ENCODE data around the gene DOLPP1. TPM values are rescaled to one million over a fixed set of nuclear protein-coding genes. Genes with fewer than 3 reads are reported as not detected.

Gene DOLPP1
- total RNA-seq, 1 experiment from 2014 or later = 32.7 TPM

DNA sequence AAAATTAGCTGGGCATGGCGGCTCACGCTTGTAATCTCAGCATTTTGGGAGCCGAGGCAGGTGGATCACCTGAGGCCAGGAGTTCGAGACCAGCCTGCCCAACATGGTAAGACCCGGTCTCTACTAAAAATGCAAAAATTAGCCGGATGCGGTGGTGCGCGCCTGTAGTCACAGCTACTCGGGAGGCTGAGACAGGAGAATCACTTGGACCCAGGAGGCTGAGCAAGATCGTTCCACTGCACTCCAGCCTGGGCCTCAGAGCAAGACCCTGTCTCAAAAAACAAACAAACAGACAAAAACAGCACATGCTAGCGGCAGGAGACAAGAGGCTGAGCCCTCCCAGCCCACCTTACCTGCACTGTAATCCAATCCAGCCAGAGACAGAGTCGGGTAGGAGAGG, 1.1 kb upstream of the DOLPP1 start:
- ATAC-seq (no peak), DNase-seq (ENCODE audit: low spot score) (no peak)
- Mint-ChIP-seq H3K36me3 (no peaks in the 10 kb centered on the region), H3K27ac (0 out of 2 replicates have a peak overlapping the region, but pooled peaks have one; percentile 84), H3K27me3 (ENCODE audit: low read depth) (no peaks in the 10 kb centered on the region), H3K4me3 (peak overlapping the region; percentile 92), H3K9me3 (no peaks in the 10 kb centered on the region), H3K4me1 (peaks cover 8% of the 10 kb centered on the region)
- ChIA-PET POLR2A (no interaction called here), CTCF (interaction anchor here (1.1 to 1.9 kb wide), 4 partner anchors 8 to 61 kb away, joined by 5 to 28 read pairs (median 8); partner anchors contain the start of gene SH3GLB2)
- TF ChIP-seq MXD4 (CRISPR knock-in tag; IDR thresholded peaks at IDR 0.05; ENCODE audit: borderline replicate concordance) = no peak
- no peak for TF ChIP-seq SMAD4 (CRISPR knock-in tag; IDR thresholded peaks at IDR 0.05)
- no peak for TF ChIP-seq FOXJ3 (CRISPR knock-in tag; IDR thresholded peaks at IDR 0.05; ENCODE audit: borderline replicate concordance)
- TF ChIP-seq ZNF121 (CRISPR knock-in tag; IDR thresholded peaks at IDR 0.05) = 0 out of 2 replicates have a peak, but pooled peaks have one; percentile 5
- TF ChIP-seq, protein P1, sequence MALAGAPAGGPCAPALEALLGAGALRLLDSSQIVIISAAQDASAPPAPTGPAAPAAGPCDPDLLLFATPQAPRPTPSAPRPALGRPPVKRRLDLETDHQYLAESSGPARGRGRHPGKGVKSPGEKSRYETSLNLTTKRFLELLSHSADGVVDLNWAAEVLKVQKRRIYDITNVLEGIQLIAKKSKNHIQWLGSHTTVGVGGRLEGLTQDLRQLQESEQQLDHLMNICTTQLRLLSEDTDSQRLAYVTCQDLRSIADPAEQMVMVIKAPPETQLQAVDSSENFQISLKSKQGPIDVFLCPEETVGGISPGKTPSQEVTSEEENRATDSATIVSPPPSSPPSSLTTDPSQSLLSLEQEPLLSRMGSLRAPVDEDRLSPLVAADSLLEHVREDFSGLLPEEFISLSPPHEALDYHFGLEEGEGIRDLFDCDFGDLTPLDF (CRISPR knock-in tag; IDR thresholded peaks at IDR 0.05) = no peak

DNA sequence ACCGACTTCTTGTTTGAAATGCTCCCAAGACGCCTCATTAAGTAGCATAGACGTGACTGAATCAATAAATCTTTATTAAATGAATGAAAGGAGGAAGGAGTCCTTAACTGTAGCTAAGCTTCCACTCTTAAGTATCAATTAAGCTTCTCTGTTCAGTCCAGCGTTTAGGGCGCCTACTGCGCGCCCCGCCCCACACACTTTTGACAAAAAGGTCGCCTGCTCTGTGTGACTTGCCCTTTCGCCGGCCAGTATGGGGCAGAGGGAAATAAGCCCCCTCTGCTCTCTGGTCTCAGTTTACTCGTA, 662 bp upstream of the DOLPP1 start:
- Mint-ChIP-seq H3K4me1 (peaks cover 8% of the 10 kb centered on the region), H3K36me3 (no peaks in the 10 kb centered on the region; the same call in 1 of the 2 replicates), H3K9me3 (no peaks in the 10 kb centered on the region), H3K27ac (peak overlapping the region; percentile 84), H3K4me3 (peak overlapping the region; percentile 92), H3K27me3 (ENCODE audit: low read depth) (no peaks in the 10 kb centered on the region)
- CTCF ChIA-PET = interaction anchor here (0.5 to 1.9 kb wide), 10 partner anchors 9 to 537 kb away, joined by 3 to 28 read pairs (median 5); partner anchors contain the start of genes ENDOG and SH3GLB2
- POLR2A ChIA-PET = interaction anchor here (0.5 to 1.3 kb wide), 6 partner anchors 9 to 491 kb away, joined by 3 to 5 read pairs (median 4); no protein-coding TSS in a partner anchor
- TF ChIP-seq FOXK1 (CRISPR knock-in tag; IDR thresholded peaks at IDR 0.05) = no peak
- no peak for TF ChIP-seq CREB1 (CRISPR knock-in tag; IDR thresholded peaks at IDR 0.05)
- no peak for TF ChIP-seq SMAD4 (CRISPR knock-in tag; IDR thresholded peaks at IDR 0.05)
- TF ChIP-seq ZNF671 (CRISPR knock-in tag; IDR thresholded peaks at IDR 0.05) = no peak
- TF ChIP-seq, protein P2, sequence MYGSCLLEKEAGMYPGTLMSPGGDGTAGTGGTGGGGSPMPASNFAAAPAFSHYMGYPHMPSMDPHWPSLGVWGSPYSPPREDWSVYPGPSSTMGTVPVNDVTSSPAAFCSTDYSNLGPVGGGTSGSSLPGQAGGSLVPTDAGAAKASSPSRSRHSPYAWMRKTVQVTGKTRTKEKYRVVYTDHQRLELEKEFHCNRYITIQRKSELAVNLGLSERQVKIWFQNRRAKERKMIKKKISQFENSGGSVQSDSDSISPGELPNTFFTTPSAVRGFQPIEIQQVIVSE (CRISPR knock-in tag; IDR thresholded peaks at IDR 0.05; ENCODE audit: borderline replicate concordance) = no peak
- no peak for TF ChIP-seq TEAD4 (CRISPR knock-in tag; IDR thresholded peaks at IDR 0.05)
- no peak for TF ChIP-seq SP1 (CRISPR knock-in tag; conservative IDR thresholded peaks at IDR 0.05)
- peak; percentile 88; the same call in 1 of the 2 replicates for TF ChIP-seq GTF2I (CRISPR knock-in tag; conservative IDR thresholded peaks at IDR 0.05)
- no peak for DNase-seq (ENCODE audit: low spot score)
- ATAC-seq = peak; percentile 2

DNA sequence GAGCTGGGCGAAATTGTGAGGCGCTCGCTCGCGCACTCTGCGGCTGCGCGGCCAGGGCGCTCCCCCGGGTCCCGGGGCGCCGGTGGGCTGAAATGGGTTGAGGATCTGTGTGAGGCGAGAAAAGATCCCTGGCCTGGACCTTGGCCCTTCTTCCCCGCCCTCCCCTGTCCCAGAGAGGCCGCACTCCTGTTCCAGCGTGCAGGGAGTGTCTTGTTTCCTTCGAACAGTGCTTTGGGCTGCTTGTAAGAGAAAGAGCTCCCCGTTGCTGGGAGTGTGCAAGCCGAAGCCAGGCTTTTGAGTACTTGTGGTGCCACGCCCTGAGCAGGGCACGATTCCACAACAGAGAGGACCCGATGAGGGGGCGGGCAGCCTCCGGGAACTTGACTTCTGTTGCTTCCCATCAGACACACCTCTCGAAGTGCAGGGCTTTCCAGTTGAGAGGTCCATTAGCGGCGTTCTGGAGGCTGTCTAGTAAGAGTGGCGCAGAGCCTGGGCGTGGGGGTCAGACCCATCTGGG, 535 bp downstream of the DOLPP1 start:
- ChIA-PET CTCF (interaction anchor here (0.5 to 1.9 kb wide), 11 partner anchors 10 to 543 kb away, joined by 3 to 28 read pairs (median 3); partner anchors contain the start of genes ENDOG and SH3GLB2), POLR2A (interaction anchor here (1.3 kb wide), 2 partner anchors 10 to 263 kb away, joined by 3 to 5 read pairs; partner anchors contain the start of gene ENDOG)
- H3K36me3 Mint-ChIP-seq = peaks cover 3% of the 10 kb centered on the region; the same call in 1 of the 2 replicates
- H3K4me3 Mint-ChIP-seq = peak overlapping the region; percentile 92
- TF ChIP-seq, protein P3, sequence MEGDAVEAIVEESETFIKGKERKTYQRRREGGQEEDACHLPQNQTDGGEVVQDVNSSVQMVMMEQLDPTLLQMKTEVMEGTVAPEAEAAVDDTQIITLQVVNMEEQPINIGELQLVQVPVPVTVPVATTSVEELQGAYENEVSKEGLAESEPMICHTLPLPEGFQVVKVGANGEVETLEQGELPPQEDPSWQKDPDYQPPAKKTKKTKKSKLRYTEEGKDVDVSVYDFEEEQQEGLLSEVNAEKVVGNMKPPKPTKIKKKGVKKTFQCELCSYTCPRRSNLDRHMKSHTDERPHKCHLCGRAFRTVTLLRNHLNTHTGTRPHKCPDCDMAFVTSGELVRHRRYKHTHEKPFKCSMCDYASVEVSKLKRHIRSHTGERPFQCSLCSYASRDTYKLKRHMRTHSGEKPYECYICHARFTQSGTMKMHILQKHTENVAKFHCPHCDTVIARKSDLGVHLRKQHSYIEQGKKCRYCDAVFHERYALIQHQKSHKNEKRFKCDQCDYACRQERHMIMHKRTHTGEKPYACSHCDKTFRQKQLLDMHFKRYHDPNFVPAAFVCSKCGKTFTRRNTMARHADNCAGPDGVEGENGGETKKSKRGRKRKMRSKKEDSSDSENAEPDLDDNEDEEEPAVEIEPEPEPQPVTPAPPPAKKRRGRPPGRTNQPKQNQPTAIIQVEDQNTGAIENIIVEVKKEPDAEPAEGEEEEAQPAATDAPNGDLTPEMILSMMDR (IDR thresholded peaks at IDR 0.05) = no peak
- peak; percentile 89 for TF ChIP-seq GTF2I (CRISPR knock-in tag; conservative IDR thresholded peaks at IDR 0.05)
- 0 out of 2 replicates have a peak overlapping the region, but pooled peaks have one; percentile 41 for H3K27ac Mint-ChIP-seq
- peaks cover 8% of the 10 kb centered on the region for H3K4me1 Mint-ChIP-seq
- ATAC-seq (peak; percentile 26), DNase-seq (ENCODE audit: low spot score) (no peak)
- no peaks in the 10 kb centered on the region for H3K27me3 Mint-ChIP-seq (ENCODE audit: low read depth)
- no peaks in the 10 kb centered on the region for H3K9me3 Mint-ChIP-seq

DNA sequence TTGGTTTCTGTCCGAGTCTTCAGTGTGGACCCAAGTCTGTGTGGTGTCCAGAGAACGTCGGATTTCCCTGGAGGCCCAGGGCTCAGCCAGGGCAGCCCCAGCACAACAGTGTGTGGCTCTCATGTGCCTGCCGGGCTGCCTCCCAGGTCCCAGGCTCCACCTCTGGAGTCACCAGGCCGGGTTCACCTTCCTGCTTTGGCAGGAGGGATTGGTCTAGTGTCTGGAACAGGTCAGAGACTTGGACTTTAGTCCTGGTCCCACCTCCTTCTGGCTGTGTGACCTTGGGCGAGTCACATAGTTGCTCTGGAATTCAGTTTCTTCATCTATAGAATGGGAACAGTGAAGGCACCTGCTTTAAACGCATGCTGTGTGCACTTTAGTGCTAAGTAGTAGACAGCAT, 3.2 kb downstream of the DOLPP1 start:
- peaks cover 12% of the 10 kb centered on the region; the same call in 1 of the 2 replicates for H3K36me3 Mint-ChIP-seq
- H3K27ac Mint-ChIP-seq = no peak overlapping the region
- H3K9me3 Mint-ChIP-seq = no peaks in the 10 kb centered on the region
- H3K4me1 Mint-ChIP-seq = peaks cover 7% of the 10 kb centered on the region
- ChIA-PET POLR2A (no interaction called here), CTCF (interaction anchor here (1.4 to 1.6 kb wide), 2 partner anchors 19 to 48 kb away, joined by 3 to 4 read pairs; no protein-coding TSS in a partner anchor)
- no peaks in the 10 kb centered on the region for H3K27me3 Mint-ChIP-seq (ENCODE audit: low read depth)
- ATAC-seq (no peak), DNase-seq (ENCODE audit: low spot score) (no peak)
- H3K4me3 Mint-ChIP-seq = no peak overlapping the region
- TF ChIP-seq FOXJ3 (CRISPR knock-in tag; IDR thresholded peaks at IDR 0.05; ENCODE audit: borderline replicate concordance) (no peak), RORB (CRISPR knock-in tag; IDR thresholded peaks at IDR 0.05) (no peak), ZNF317 (CRISPR knock-in tag; IDR thresholded peaks at IDR 0.05; ENCODE audit: borderline replicate concordance, low read depth) (no peak), ZNF423 (CRISPR knock-in tag; IDR thresholded peaks at IDR 0.05) (no peak)
- TF ChIP-seq, protein P4, sequence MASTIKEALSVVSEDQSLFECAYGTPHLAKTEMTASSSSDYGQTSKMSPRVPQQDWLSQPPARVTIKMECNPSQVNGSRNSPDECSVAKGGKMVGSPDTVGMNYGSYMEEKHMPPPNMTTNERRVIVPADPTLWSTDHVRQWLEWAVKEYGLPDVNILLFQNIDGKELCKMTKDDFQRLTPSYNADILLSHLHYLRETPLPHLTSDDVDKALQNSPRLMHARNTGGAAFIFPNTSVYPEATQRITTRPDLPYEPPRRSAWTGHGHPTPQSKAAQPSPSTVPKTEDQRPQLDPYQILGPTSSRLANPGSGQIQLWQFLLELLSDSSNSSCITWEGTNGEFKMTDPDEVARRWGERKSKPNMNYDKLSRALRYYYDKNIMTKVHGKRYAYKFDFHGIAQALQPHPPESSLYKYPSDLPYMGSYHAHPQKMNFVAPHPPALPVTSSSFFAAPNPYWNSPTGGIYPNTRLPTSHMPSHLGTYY (CRISPR knock-in tag; IDR thresholded peaks at IDR 0.05) = no peak
- TF ChIP-seq, protein P5, sequence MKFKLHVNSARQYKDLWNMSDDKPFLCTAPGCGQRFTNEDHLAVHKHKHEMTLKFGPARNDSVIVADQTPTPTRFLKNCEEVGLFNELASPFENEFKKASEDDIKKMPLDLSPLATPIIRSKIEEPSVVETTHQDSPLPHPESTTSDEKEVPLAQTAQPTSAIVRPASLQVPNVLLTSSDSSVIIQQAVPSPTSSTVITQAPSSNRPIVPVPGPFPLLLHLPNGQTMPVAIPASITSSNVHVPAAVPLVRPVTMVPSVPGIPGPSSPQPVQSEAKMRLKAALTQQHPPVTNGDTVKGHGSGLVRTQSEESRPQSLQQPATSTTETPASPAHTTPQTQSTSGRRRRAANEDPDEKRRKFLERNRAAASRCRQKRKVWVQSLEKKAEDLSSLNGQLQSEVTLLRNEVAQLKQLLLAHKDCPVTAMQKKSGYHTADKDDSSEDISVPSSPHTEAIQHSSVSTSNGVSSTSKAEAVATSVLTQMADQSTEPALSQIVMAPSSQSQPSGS (CRISPR knock-in tag; IDR thresholded peaks at IDR 0.05; ENCODE audit: borderline replicate concordance, low read depth) = no peak
- TF ChIP-seq, protein P6, sequence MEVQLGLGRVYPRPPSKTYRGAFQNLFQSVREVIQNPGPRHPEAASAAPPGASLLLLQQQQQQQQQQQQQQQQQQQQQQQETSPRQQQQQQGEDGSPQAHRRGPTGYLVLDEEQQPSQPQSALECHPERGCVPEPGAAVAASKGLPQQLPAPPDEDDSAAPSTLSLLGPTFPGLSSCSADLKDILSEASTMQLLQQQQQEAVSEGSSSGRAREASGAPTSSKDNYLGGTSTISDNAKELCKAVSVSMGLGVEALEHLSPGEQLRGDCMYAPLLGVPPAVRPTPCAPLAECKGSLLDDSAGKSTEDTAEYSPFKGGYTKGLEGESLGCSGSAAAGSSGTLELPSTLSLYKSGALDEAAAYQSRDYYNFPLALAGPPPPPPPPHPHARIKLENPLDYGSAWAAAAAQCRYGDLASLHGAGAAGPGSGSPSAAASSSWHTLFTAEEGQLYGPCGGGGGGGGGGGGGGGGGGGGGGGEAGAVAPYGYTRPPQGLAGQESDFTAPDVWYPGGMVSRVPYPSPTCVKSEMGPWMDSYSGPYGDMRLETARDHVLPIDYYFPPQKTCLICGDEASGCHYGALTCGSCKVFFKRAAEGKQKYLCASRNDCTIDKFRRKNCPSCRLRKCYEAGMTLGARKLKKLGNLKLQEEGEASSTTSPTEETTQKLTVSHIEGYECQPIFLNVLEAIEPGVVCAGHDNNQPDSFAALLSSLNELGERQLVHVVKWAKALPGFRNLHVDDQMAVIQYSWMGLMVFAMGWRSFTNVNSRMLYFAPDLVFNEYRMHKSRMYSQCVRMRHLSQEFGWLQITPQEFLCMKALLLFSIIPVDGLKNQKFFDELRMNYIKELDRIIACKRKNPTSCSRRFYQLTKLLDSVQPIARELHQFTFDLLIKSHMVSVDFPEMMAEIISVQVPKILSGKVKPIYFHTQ (CRISPR knock-in tag; IDR thresholded peaks at IDR 0.05) = no peak

Measured in WTC11 (cell line).